ENCODE measurements around the gene PIP5K1C.

The PIP5K1C gene

GRCh38 chr19:3700242-3701032 lies at the start of gene PIP5K1C:
Gene PIP5K1C (minus strand): TSS chr19:3700468. CDS start chr19:3700390, 78 bp downstream.
- peak; percentile 80 to 86 for DNase-seq (ENCODE audit: low read depth in 2 of 2)

- DNase-seq (ENCODE audit: low read depth in 2 of 2): no peak
Measured at GRCh38 chr19:3748965-3749364, 48.7 kb upstream of the PIP5K1C start.

GRCh38 chr19:3746371-3747056 lies 46.2 kb upstream of the PIP5K1C start:
- no peak for DNase-seq (ENCODE audit: low read depth in 2 of 2)

GRCh38 chr19:3745363-3746045 lies 45.2 kb upstream of the PIP5K1C start:
- no peak for DNase-seq (ENCODE audit: low read depth in 2 of 2)

GRCh38 chr19:3743486-3743885 lies 43.2 kb upstream of the PIP5K1C start:
- DNase-seq (ENCODE audit: low read depth in 2 of 2): no peak

GRCh38 chr19:3740431-3740830 lies 40.2 kb upstream of the PIP5K1C start:
- DNase-seq (ENCODE audit: low read depth in 2 of 2): no peak

GRCh38 chr19:3738477-3739220 lies 38.4 kb upstream of the PIP5K1C start:
- DNase-seq (ENCODE audit: low read depth in 2 of 2): no peak

- DNase-seq (ENCODE audit: low read depth in 2 of 2): no peak
Measured at GRCh38 chr19:3737487-3738205, 37.4 kb upstream of the PIP5K1C start.

- no peak for DNase-seq (ENCODE audit: low read depth in 2 of 2)
Measured at GRCh38 chr19:3736106-3736724, 35.9 kb upstream of the PIP5K1C start.

- no peak for DNase-seq (ENCODE audit: low read depth in 2 of 2)
Measured at GRCh38 chr19:3734310-3734600, 34.0 kb upstream of the PIP5K1C start.

- no peak for DNase-seq (ENCODE audit: low read depth in 2 of 2)
Measured at GRCh38 chr19:3733549-3734309, 33.5 kb upstream of the PIP5K1C start.

GRCh38 chr19:3732108-3732507 lies 31.8 kb upstream of the PIP5K1C start:
- DNase-seq (ENCODE audit: low read depth in 2 of 2): no peak

- no peak for DNase-seq (ENCODE audit: low read depth in 2 of 2)
Measured at GRCh38 chr19:3730457-3730958, 30.2 kb upstream of the PIP5K1C start.

- no peak for DNase-seq (ENCODE audit: low read depth in 2 of 2)
Measured at GRCh38 chr19:3725640-3726310, 25.5 kb upstream of the PIP5K1C start.

- no peak for DNase-seq (ENCODE audit: low read depth in 2 of 2)
Measured at GRCh38 chr19:3725121-3725520, 24.9 kb upstream of the PIP5K1C start.

GRCh38 chr19:3723883-3724282 lies 23.6 kb upstream of the PIP5K1C start:
- no peak for DNase-seq (ENCODE audit: low read depth in 2 of 2)

- DNase-seq (ENCODE audit: low read depth in 2 of 2): no peak
Measured at GRCh38 chr19:3723110-3723488, 22.8 kb upstream of the PIP5K1C start.

- no peak for DNase-seq (ENCODE audit: low read depth in 2 of 2)
Measured at GRCh38 chr19:3722443-3723109, 22.3 kb upstream of the PIP5K1C start.

GRCh38 chr19:3721887-3722442 lies 21.7 kb upstream of the PIP5K1C start:
- no peak for DNase-seq (ENCODE audit: low read depth in 2 of 2)

Data from stimulated activated CD8-positive, alpha-beta memory T cell treated with anti-CD3 and anti-CD28 coated beads, Interleukin-15, amount 100 ng/mL, for 4 hours (primary cell).